SK-N-SH (cell line): ENCODE data around the gene KLLN.
"Not testable (repeated sequence)": the region's sequence is repeated elsewhere in the genome, so short reads cannot be mapped to it uniquely, and the experiment has no call there.

Experiments
- CHD2 ChIP-seq: fragments of 150-350 bp; IDR thresholded peaks from 2 replicates; pipeline ENCODE4 v1.6.1; 2018; ENCODE audit warnings: low read length; ENCODE audit not compliant: partially characterized antibody
- EP300 ChIP-seq, 2 experiments: IDR thresholded peaks; 2 replicates each; pipeline versions ENCODE4 v1.4.0 to v1.6.1; 2012; ENCODE audit warnings: borderline replicate concordance in 1 of 2, low read depth in 1 of 2, low read length in 1 of 2
- FOSL2 ChIP-seq: IDR thresholded peaks from 2 replicates; pipeline ENCODE4 v1.4.0; 2012; ENCODE audit warnings: low read depth, mild to moderate bottlenecking, moderate library complexity, borderline replicate concordance
- FOXJ3 ChIP-seq: sonication (generic); formaldehyde crosslinking; IDR thresholded peaks from 2 replicates; pipeline ENCODE4 v1.5.1; 2020; ENCODE audit warnings: mild to moderate bottlenecking, missing genetic modification reagents
- JUND ChIP-seq: IDR thresholded peaks from 2 replicates; pipeline ENCODE4 v1.4.0; 2012
- POLR2AphosphoS5 ChIP-seq: IDR thresholded peaks from 2 replicates; pipeline ENCODE4 v1.6.1; 2012; ENCODE audit warnings: low read depth, low read length
- RFX5 ChIP-seq: IDR thresholded peaks from 2 replicates; pipeline ENCODE4 v1.6.1; 2012; ENCODE audit warnings: mild to moderate bottlenecking, improper control_type of control experiment, low read length
- TF ChIP-seq, protein P1 (sequence below): fragments of 200-600 bp; sonication (generic); IDR thresholded peaks from 2 replicates; pipeline ENCODE4 v1.6.1; 2017; ENCODE audit warnings: antibody characterized with exemption, mild to moderate bottlenecking, moderate library complexity
- TF ChIP-seq, protein P2 (sequence below): IDR thresholded peaks from 2 replicates; pipeline ENCODE4; 2012
- TF ChIP-seq, protein P3 (sequence below): fragments of 150-350 bp; IDR thresholded peaks from 2 replicates; pipeline ENCODE4 v1.6.1; 2016; ENCODE audit warnings: mild to moderate bottlenecking, low read depth, low read length
- TF ChIP-seq, protein P4 (sequence below): IDR thresholded peaks from 2 replicates; pipeline ENCODE4 v1.4.0; 2012; ENCODE audit warnings: low read depth, borderline replicate concordance
- TF ChIP-seq, protein P5 (sequence below): fragments of 150-350 bp; IDR thresholded peaks from 2 replicates; pipeline ENCODE4 v1.6.1; 2017; ENCODE audit warnings: antibody characterized with exemption, low read length, low read depth, borderline replicate concordance

DNA sequence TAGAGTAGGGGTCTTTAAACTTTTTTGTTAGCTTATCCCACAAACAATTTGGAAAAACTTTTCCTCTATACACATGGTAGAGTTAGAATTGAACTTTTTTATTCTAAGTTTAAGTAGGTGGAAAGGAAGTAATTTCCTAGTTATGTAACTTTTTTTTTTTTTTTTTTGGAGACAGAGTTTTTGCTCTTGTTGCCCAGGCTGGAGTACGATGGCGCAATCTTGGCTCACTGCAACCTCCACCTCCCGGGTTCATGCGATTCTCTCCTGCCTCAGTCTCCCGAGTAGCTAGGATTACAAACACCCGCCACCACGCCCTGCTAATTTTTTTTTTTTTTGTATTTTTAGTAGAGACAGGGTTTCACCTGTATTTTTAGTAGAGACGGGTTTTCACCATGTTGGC is 16.6 kb downstream of the KLLN start:
- not testable (repeated sequence) for TF ChIP-seq POLR2AphosphoS5; FOXJ3 (CRISPR knock-in tag); EP300 (IDR thresholded peaks at IDR 0.05; ENCODE audit: borderline replicate concordance in 1 of 2, low read depth in 1 of 2, low read length in 1 of 2); CHD2; RFX5; JUND; FOSL2
- TF ChIP-seq, protein P1, sequence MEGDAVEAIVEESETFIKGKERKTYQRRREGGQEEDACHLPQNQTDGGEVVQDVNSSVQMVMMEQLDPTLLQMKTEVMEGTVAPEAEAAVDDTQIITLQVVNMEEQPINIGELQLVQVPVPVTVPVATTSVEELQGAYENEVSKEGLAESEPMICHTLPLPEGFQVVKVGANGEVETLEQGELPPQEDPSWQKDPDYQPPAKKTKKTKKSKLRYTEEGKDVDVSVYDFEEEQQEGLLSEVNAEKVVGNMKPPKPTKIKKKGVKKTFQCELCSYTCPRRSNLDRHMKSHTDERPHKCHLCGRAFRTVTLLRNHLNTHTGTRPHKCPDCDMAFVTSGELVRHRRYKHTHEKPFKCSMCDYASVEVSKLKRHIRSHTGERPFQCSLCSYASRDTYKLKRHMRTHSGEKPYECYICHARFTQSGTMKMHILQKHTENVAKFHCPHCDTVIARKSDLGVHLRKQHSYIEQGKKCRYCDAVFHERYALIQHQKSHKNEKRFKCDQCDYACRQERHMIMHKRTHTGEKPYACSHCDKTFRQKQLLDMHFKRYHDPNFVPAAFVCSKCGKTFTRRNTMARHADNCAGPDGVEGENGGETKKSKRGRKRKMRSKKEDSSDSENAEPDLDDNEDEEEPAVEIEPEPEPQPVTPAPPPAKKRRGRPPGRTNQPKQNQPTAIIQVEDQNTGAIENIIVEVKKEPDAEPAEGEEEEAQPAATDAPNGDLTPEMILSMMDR = not testable (repeated sequence)
- TF ChIP-seq, protein P2, sequence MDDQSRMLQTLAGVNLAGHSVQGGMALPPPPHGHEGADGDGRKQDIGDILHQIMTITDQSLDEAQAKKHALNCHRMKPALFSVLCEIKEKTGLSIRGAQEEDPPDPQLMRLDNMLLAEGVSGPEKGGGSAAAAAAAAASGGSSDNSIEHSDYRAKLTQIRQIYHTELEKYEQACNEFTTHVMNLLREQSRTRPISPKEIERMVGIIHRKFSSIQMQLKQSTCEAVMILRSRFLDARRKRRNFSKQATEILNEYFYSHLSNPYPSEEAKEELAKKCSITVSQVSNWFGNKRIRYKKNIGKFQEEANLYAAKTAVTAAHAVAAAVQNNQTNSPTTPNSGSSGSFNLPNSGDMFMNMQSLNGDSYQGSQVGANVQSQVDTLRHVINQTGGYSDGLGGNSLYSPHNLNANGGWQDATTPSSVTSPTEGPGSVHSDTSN = not testable (repeated sequence)
- TF ChIP-seq, protein P3, sequence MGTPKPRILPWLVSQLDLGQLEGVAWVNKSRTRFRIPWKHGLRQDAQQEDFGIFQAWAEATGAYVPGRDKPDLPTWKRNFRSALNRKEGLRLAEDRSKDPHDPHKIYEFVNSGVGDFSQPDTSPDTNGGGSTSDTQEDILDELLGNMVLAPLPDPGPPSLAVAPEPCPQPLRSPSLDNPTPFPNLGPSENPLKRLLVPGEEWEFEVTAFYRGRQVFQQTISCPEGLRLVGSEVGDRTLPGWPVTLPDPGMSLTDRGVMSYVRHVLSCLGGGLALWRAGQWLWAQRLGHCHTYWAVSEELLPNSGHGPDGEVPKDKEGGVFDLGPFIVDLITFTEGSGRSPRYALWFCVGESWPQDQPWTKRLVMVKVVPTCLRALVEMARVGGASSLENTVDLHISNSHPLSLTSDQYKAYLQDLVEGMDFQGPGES = not testable (repeated sequence)
- TF ChIP-seq, protein P4, sequence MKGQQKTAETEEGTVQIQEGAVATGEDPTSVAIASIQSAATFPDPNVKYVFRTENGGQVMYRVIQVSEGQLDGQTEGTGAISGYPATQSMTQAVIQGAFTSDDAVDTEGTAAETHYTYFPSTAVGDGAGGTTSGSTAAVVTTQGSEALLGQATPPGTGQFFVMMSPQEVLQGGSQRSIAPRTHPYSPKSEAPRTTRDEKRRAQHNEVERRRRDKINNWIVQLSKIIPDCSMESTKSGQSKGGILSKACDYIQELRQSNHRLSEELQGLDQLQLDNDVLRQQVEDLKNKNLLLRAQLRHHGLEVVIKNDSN = not testable (repeated sequence)
- TF ChIP-seq, protein P5, sequence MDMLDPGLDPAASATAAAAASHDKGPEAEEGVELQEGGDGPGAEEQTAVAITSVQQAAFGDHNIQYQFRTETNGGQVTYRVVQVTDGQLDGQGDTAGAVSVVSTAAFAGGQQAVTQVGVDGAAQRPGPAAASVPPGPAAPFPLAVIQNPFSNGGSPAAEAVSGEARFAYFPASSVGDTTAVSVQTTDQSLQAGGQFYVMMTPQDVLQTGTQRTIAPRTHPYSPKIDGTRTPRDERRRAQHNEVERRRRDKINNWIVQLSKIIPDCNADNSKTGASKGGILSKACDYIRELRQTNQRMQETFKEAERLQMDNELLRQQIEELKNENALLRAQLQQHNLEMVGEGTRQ = not testable (repeated sequence)
